Measurements from ENCODE around the gene ANKS4B.

- TF ChIP-seq CTCF (IDR thresholded peaks at IDR 0.05): no peak
- TF ChIP-seq EP300 (IDR thresholded peaks at IDR 0.05): no peak
Measured at GRCh38 chr16:21283521-21284289, 50.2 kb downstream of the ANKS4B start.
